Esophagus squamous epithelium (tissue), 5 donors: Measurements from ENCODE around the gene SLC25A11. TPM values are rescaled to one million over a fixed set of nuclear protein-coding genes. Genes with fewer than 3 reads are reported as not detected.
A peak's percentile ranks its signal among the peaks of the same experiment; 100 is the strongest.

Source experiments
- DNase-seq: peaks from one replicate; lab custom pipeline; 2025; lab: John Stamatoyannopoulos, UW
- H3K27ac ChIP-seq, 4 donors: fragments of 200-600 bp; sonication (generic); one replicate each; pipeline ENCODE4 v1.5.1; 2016 to 2019; ENCODE audit warnings: mild to moderate bottlenecking in 1 of 4
- H3K27me3 ChIP-seq, 4 donors: fragments of 200-600 bp; sonication (generic); 1 replicate in 3 of 4; 2 replicates in 1 of 4; pipeline versions ENCODE4 v1.5.1 to v1.6.0; 2017 to 2021; ENCODE audit warnings: antibody characterized with exemption in 1 of 4
- H3K36me3 ChIP-seq, 3 donors: fragments of 200-600 bp; sonication (generic); one replicate each; pipeline ENCODE4 v1.5.1; 2016 to 2019
- H3K4me1 ChIP-seq, 3 donors: fragments of 200-600 bp; sonication (generic); one replicate each; pipeline ENCODE4 v1.5.1; 2017 to 2019
- H3K4me3 ChIP-seq, 4 donors: fragments of 200-600 bp; sonication (generic); 1 replicate in 3 of 4; 2 replicates in 1 of 4; pipeline ENCODE4 v1.5.1; 2016 to 2019; ENCODE audit warnings: mild to moderate bottlenecking in 2 of 4, moderate library complexity in 1 of 4
- H3K9me3 ChIP-seq, 3 donors: fragments of 200-600 bp; sonication (generic); one replicate each; pipeline ENCODE4 v1.5.1; 2016 to 2019
- CTCF ChIP-seq, 6 experiments: fragments of 450-650 bp in 4 of 6; fragments of 200-600 bp in 2 of 6; sonication (generic) in 2 of 6; IDR thresholded peaks; one replicate each; pipeline ENCODE4 v1.5.1; 2016 to 2019; ENCODE audit warnings: antibody characterized with exemption in 6 of 6, mild to moderate bottlenecking in 4 of 6, moderate library complexity in 4 of 6
- POLR2A ChIP-seq, 4 donors: fragments of 450-650 bp; IDR thresholded peaks; one replicate each; pipeline ENCODE4 v1.6.1; 2017; ENCODE audit warnings: antibody characterized with exemption in 4 of 4, mild to moderate bottlenecking in 4 of 4, moderate library complexity in 3 of 4
- WGBS, 2 donors: methylation state at CpG; one replicate each; pipeline ENCODE4 v1.1.5; 2018; 5-methylcytosine and 5-hydroxymethylcytosine counted together
- intact Hi-C: fragments of 100-400 bp; cut with DNase I; formaldehyde crosslinking; loops from one replicate; pipeline ENCODE4 v1.15.0; 2022
- total RNA-seq, 4 donors: library from RNA; depleted of rRNA; stranded (reverse); fragments of >200 nt; gene quantifications; one replicate each; pipeline ENCODE4 v1.1.0, GENCODE V29; 2016
- donor health status: DM: yes; HTN: yes; CAD: no.

The SLC25A11 gene
- total RNA-seq, 4 donors from 2014 or later: 29.3 to 54.2 (median 42.2) TPM

- Histone ChIP-seq H3K27ac (peak overlapping the region; percentile 89 to 97 (median 94)), H3K27me3 (no peaks in the 10 kb centered on the region), H3K4me1 (peaks cover 51 to 80% (median 52%) of the 10 kb centered on the region in 3 donors), H3K36me3 (peaks cover 17 to 71% (median 23%) of the 10 kb centered on the region in 3 donors), H3K9me3 (no peaks in the 10 kb centered on the region), H3K4me3 (peak overlapping the region; percentile 64 to 75 (median 72))
- TF ChIP-seq CTCF (IDR thresholded peaks at IDR 0.05) (no peak), POLR2A (IDR thresholded peaks at IDR 0.05) (no peak)
- DNase-seq: no peak
- 30 to 37% methylated on average over 4 of the region's 4 CpGs for WGBS, 2 donors
- intact Hi-C loops: no loop called here
These were observed 1.4 kb upstream of the SLC25A11 start for GRCh38 chr17:4941319-4941610.

- H3K4me3 ChIP-seq: peak overlapping the region; percentile 64 to 75 (median 72)
- H3K36me3 ChIP-seq: peaks cover 18 to 71% (median 23%) of the 10 kb centered on the region in 3 donors
- no peaks in the 10 kb centered on the region for H3K9me3 ChIP-seq
- no peak for DNase-seq
- peaks cover 46 to 75% (median 48%) of the 10 kb centered on the region in 3 donors for H3K4me1 ChIP-seq
- intact Hi-C loops: no loop called here
- H3K27ac ChIP-seq: peak overlapping the region; percentile 89 to 97 (median 94)
- TF ChIP-seq CTCF (IDR thresholded peaks at IDR 0.05) (no peak), POLR2A (IDR thresholded peaks at IDR 0.05) (no peak)
- 0 to 2% methylated on average over 9 to 15 of the region's 29 CpGs for whole genome bisulfite sequencing, 2 donors
- H3K27me3 ChIP-seq: no peaks in the 10 kb centered on the region
These were observed 891 bp upstream of the SLC25A11 start for GRCh38 chr17:4940555-4941318.

GRCh38 chr17:4939546-4939795 lies 375 bp downstream of the SLC25A11 start:
- H3K27me3 ChIP-seq: no peaks in the 10 kb centered on the region
- TF ChIP-seq CTCF (IDR thresholded peaks at IDR 0.05): no peak
- no peak for TF ChIP-seq POLR2A (IDR thresholded peaks at IDR 0.05)
- H3K9me3 ChIP-seq: no peaks in the 10 kb centered on the region
- intact Hi-C loops: no loop called here
- peaks cover 18 to 62% (median 23%) of the 10 kb centered on the region in 3 donors for H3K36me3 ChIP-seq
- peak overlapping the region; percentile 89 to 97 (median 94) for H3K27ac ChIP-seq
- DNase-seq: no peak
- peak overlapping the region; percentile 64 to 75 (median 72) for H3K4me3 ChIP-seq
- WGBS, 2 donors: 0% methylated on average over 1 to 2 of the region's 16 CpGs
- peaks cover 33 to 65% (median 35%) of the 10 kb centered on the region in 3 donors for H3K4me1 ChIP-seq

- H3K4me1 ChIP-seq: peaks cover 30 to 65% (median 34%) of the 10 kb centered on the region in 3 donors
These were observed 929 bp downstream of the SLC25A11 start for GRCh38 chr17:4938688-4939545.

More at GRCh38 chr17:4938688-4939545, 929 bp downstream of the SLC25A11 start:
- Histone ChIP-seq H3K4me3 (peak overlapping the region; percentile 64 to 75 (median 72)), H3K36me3 (peaks cover 18 to 57% (median 23%) of the 10 kb centered on the region in 3 donors), H3K27ac (peak overlapping the region; percentile 89 to 97 (median 94)), H3K27me3 (no peaks in the 10 kb centered on the region), H3K9me3 (no peaks in the 10 kb centered on the region)
- intact Hi-C loops: no loop called here
- WGBS, 2 donors: 47 to 56% methylated on average over 10 to 14 of the region's 19 CpGs
- no peak for DNase-seq
- TF ChIP-seq POLR2A (IDR thresholded peaks at IDR 0.05) (no peak), CTCF (IDR thresholded peaks at IDR 0.05) (no peak)
